ENCODE measurements around the gene RNF212B. TPM values are rescaled to one million over a fixed set of nuclear protein-coding genes. Genes with fewer than 3 reads are reported as not detected.

The RNF212B gene
- total RNA-seq, 4 donors from 2014 or later: 0.33 TPM; not detected in 3

DNA sequence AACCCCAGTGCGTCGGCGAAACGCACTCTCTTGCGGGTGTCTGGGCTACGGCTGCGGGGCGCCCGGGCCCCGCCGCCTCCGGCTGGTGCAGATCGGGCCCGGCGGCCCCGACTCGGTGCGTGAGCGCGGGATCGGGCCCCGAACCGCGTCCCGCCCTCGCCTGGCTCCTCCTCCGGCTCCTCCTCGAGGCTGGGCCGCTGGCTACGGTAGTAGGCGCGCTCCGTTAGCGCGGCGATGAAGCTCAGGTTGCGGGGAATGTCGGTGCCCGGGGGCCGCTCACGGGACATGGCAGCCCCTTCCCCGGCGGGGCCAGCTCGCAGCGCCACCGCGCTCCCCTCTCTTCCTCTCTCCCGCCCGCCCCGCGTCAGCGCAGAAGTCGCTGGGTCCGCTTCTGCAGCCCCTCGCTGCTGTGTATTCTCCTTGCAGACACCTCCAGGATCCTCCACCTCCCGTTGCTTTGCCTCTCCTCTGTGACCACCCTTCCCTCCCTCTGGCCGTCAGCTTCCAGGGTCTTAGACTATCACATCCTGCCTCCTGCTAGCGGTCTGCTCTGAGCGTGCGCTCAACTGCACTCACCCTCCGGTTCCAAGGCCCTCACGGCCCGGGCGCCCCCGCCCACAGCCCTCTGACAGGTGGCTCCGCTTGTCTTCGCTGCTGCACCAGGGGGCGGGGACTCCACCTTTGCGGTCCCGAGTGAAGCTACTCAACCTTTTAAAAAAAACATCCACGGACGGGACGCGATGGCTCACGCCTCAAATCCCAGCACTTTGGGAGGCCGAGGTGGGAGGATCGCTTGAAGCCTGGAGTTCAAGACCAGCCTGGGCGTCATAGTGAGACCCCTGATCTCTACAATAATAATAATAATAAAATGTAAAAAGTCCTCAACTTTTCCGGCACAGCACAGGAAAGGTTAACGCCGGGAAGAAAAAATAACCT is 64.8 kb downstream of the RNF212B start, which contains the start of gene PPP1R3E:
Gene PPP1R3E (minus strand): TSS at position 570 of the 936 bp plus-strand sequence. CDS start 283 bp downstream, at position 287.
- peak within 1 kb of the TSS; percentile 69 to 84 (median 82) for H3K4me3 ChIP-seq
- peaks cover 0 to 15% (median 5%) of the 10 kb centered on the region in 4 donors for H3K36me3 ChIP-seq
- no peaks in the 10 kb centered on the region for H3K9me3 ChIP-seq
- peak; percentile 94 for DNase-seq (ENCODE audit: extremely low spot score)
- no peaks in the 10 kb centered on the region for H3K27me3 ChIP-seq
- intact Hi-C loops (cut with DNase I): loop anchor here (10.0 kb wide), 2 partner anchors 178 to 1142 kb away; partner anchors contain the start of gene SDR39U1
- peaks cover 43 to 55% (median 49%) of the 10 kb centered on the region in 4 donors for H3K4me1 ChIP-seq
- H3K27ac ChIP-seq (replicated peaks in 1 of 4): peak within 1 kb of the TSS; percentile 94 to 100 (median 99)
- WGBS: 4% methylated on average over 54 of the region's 81 CpGs
- TF ChIP-seq POLR2AphosphoS5 (IDR thresholded peaks at IDR 0.05) (peak; percentile 57 to 66), POLR2A (IDR thresholded peaks at IDR 0.05; ENCODE audit: low read depth) (peak; percentile 44)
- TF ChIP-seq, protein P1, sequence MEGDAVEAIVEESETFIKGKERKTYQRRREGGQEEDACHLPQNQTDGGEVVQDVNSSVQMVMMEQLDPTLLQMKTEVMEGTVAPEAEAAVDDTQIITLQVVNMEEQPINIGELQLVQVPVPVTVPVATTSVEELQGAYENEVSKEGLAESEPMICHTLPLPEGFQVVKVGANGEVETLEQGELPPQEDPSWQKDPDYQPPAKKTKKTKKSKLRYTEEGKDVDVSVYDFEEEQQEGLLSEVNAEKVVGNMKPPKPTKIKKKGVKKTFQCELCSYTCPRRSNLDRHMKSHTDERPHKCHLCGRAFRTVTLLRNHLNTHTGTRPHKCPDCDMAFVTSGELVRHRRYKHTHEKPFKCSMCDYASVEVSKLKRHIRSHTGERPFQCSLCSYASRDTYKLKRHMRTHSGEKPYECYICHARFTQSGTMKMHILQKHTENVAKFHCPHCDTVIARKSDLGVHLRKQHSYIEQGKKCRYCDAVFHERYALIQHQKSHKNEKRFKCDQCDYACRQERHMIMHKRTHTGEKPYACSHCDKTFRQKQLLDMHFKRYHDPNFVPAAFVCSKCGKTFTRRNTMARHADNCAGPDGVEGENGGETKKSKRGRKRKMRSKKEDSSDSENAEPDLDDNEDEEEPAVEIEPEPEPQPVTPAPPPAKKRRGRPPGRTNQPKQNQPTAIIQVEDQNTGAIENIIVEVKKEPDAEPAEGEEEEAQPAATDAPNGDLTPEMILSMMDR (IDR thresholded peaks at IDR 0.05): no peak

DNA sequence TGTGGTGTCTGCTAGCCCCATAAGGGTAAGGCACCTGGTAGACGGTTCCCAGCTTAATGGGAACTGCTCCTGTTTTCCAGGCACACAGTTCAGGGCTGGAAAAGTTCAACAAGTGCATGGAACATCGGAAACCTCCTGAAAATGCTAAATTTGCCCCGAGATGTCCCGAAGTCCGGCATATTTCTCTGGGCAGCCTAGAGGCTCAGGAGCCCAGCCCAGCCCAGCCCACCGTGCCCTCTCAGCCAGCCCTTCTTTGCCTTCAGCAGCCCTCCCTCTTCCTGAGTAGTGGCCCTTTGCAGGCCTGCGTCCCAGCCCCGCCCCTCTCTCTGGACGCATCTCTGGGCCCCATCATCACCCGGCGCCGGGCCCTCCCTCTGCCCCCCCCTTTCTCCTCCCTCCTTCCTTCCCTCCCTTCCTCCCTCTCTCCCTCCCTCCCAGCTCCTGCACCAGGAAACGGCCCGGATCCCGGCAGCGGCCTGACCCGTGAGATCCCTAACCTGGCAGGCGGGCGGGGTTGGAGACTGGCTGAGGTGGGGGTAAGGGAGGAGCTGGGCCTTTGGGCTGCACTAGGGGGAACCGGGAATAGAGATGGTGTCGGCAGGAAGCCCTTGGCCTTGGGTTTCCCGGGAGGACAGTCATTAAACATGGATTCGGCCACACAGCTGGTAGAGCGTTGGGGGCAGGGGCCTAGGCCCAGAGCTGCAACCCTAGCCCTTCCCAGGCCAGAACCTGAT is 68.8 kb downstream of the RNF212B start, which contains the start of gene BCL2L2:
Gene BCL2L2 (plus strand): TSS at position 422 of the 734 bp plus-strand sequence. CDS start 935 bp downstream, outside the sequence.
- TF ChIP-seq POLR2A (IDR thresholded peaks at IDR 0.05; ENCODE audit: low read depth) (peak; percentile 9), POLR2AphosphoS5 (IDR thresholded peaks at IDR 0.05) (peak; percentile 72 to 86), EP300 (IDR thresholded peaks at IDR 0.05) (no peak)
- TF ChIP-seq, protein P1 (IDR thresholded peaks at IDR 0.05): no peak
- under 1% methylated on average over 20 of the region's 24 CpGs for WGBS
- Histone ChIP-seq H3K4me3 (peak within 1 kb of the TSS; percentile 69 to 87 (median 75)), H3K36me3 (peaks cover 5 to 38% (median 30%) of the 10 kb centered on the region in 4 donors), H3K9me3 (no peaks in the 10 kb centered on the region), H3K4me1 (peaks cover 35 to 57% (median 50%) of the 10 kb centered on the region in 4 donors), H3K27me3 (no peaks in the 10 kb centered on the region), H3K27ac (replicated peaks in 1 of 4) (peak within 1 kb of the TSS; percentile 87 to 91 (median 90))
- DNase-seq (ENCODE audit: extremely low spot score): peak; percentile 96
- intact Hi-C loops (cut with DNase I): loop anchor here (10.0 kb wide), 2 partner anchors 182 to 1138 kb away; partner anchors contain the start of gene SDR39U1

DNA sequence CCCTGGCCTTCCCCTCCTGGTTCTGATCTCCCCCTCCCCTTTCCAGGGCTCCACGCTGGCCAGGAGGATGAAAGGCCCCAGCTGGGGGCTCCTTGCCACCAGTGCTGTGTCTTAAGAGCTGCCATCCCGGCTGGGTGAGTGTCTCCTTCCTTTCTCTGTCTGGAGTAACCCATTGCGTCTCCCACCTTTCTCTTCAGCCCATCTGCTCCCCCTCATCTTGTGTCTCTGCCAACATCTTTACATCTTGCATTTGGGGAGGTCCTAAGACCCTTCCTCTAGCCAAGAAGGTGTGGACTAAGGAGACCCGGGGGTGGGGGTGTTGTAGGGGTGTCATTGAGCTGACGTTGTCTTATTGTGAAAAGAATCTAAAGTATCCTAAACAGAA is 69.4 kb downstream of the RNF212B start:
- peak overlapping the region; percentile 69 to 87 (median 75) for H3K4me3 ChIP-seq
- peaks cover 35 to 57% (median 50%) of the 10 kb centered on the region in 4 donors for H3K4me1 ChIP-seq
- WGBS: 10% methylated on average over 4 of the region's 5 CpGs
- H3K27ac ChIP-seq (replicated peaks in 1 of 4): peak overlapping the region; percentile 87 to 91 (median 90)
- H3K36me3 ChIP-seq: peaks cover 10 to 43% (median 30%) of the 10 kb centered on the region in 4 donors
- H3K9me3 ChIP-seq: no peaks in the 10 kb centered on the region
- no peaks in the 10 kb centered on the region for H3K27me3 ChIP-seq
- intact Hi-C loops (cut with DNase I): loop anchor here (10.0 kb wide), 2 partner anchors 182 to 1138 kb away; partner anchors contain the start of gene SDR39U1
- DNase-seq (ENCODE audit: extremely low spot score): no peak
- TF ChIP-seq POLR2AphosphoS5 (IDR thresholded peaks at IDR 0.05): no peak
- TF ChIP-seq POLR2A (IDR thresholded peaks at IDR 0.05; ENCODE audit: low read depth): no peak
- TF ChIP-seq EP300 (IDR thresholded peaks at IDR 0.05): no peak
- TF ChIP-seq, protein P1 (IDR thresholded peaks at IDR 0.05): no peak

All from esophagus muscularis mucosa (tissue), 4 donors.